CD14-positive monocyte (primary cell): Measurements from ENCODE around the gene CPLANE2. TPM values are rescaled to one million over a fixed set of nuclear protein-coding genes. Genes with fewer than 3 reads are reported as not detected.

ENCODE experiments used
- DNase-seq, 3 donors: peaks; one replicate each; pipeline ENCODE4 v3.0.0-alpha.2; 2011 to 2022
- H2AFZ ChIP-seq: 2 replicates; pipeline ENCODE4 v1.6.0; 2012; ENCODE audit warnings: mild to moderate bottlenecking, low read depth, low read length, inconsistent platforms; ENCODE audit not compliant: insufficient read depth, poor library complexity, severe bottlenecking
- H3K27ac ChIP-seq, 2 donors: 1 replicate in 1 of 2; 2 replicates in 1 of 2; pipeline ENCODE4 v1.5.1; 2012 to 2013; ENCODE audit warnings: low read length in 2 of 2, control low read depth in 1 of 2, inconsistent platforms in 1 of 2, low read depth in 1 of 2, mild to moderate bottlenecking in 1 of 2
- H3K27me3 ChIP-seq, 2 donors: one replicate each; pipeline versions ENCODE4 v1.6.0 to v1.6.1; 2011 to 2013; ENCODE audit warnings: low read length in 2 of 2; ENCODE audit not compliant: control insufficient read depth in 2 of 2, insufficient read depth in 2 of 2
- H3K36me3 ChIP-seq, 2 donors: replicated peaks in 1 of 2; 1 replicate in 1 of 2; 2 replicates in 1 of 2; pipeline versions ENCODE4 v1.5.1 to v1.6.1; 2012 to 2013; ENCODE audit warnings: low read length in 2 of 2, control low read depth in 1 of 2, inconsistent platforms in 1 of 2, mild to moderate bottlenecking in 1 of 2; ENCODE audit not compliant: insufficient read depth in 2 of 2, control insufficient read depth in 1 of 2
- H3K4me1 ChIP-seq, 2 donors: 1 replicate in 1 of 2; 2 replicates in 1 of 2; pipeline versions ENCODE4 v1.5.1 to v1.6.1; 2012 to 2013; ENCODE audit warnings: low read length in 2 of 2, control low read depth in 1 of 2, inconsistent platforms in 1 of 2, mild to moderate bottlenecking in 1 of 2, moderate library complexity in 1 of 2; ENCODE audit not compliant: insufficient read depth in 2 of 2, control insufficient read depth in 1 of 2
- H3K4me2 ChIP-seq: replicated peaks from 2 replicates; pipeline ENCODE3; 2012; ENCODE audit warnings: low read length, moderate library complexity, mild to moderate bottlenecking; ENCODE audit not compliant: poor library complexity, severe bottlenecking; ENCODE audit errors: extremely low read depth
- H3K4me3 ChIP-seq, 3 experiments: fragments of 200-600 bp in 1 of 3; sonication (generic) in 1 of 3; replicated peaks in 1 of 3; 1 replicate in 2 of 3; 2 replicates in 1 of 3; pipeline ENCODE4 v1.5.1; 2011 to 2013; ENCODE audit warnings: low read length in 3 of 3, mild to moderate bottlenecking in 3 of 3, control low read depth in 2 of 3, low read depth in 2 of 3, inconsistent platforms in 1 of 3, moderate library complexity in 1 of 3
- H3K79me2 ChIP-seq: 2 replicates; pipeline ENCODE4 v1.6.0; 2012; ENCODE audit warnings: mild to moderate bottlenecking, control low read depth, inconsistent platforms, low read length, moderate library complexity; ENCODE audit not compliant: insufficient read depth
- H3K9ac ChIP-seq: 2 replicates; pipeline ENCODE4 v1.6.0; 2017; ENCODE audit warnings: low read length, mild to moderate bottlenecking; ENCODE audit not compliant: insufficient read depth, poor library complexity, severe bottlenecking
- H3K9me3 ChIP-seq, 2 donors: replicated peaks in 1 of 2; 1 replicate in 1 of 2; 2 replicates in 1 of 2; pipeline versions ENCODE4 v1.5.1 to v1.6.1; 2012 to 2013; ENCODE audit warnings: low read length in 2 of 2, control low read depth in 1 of 2; ENCODE audit not compliant: control insufficient read depth in 1 of 2, insufficient read depth in 1 of 2
- H4K20me1 ChIP-seq: 2 replicates; pipeline ENCODE4 v1.6.0; 2012; ENCODE audit warnings: mild to moderate bottlenecking, low read length, control low read depth, moderate library complexity; ENCODE audit not compliant: insufficient read depth
- H3K27ac Mint-ChIP-seq, 7 donors: one replicate each; pipeline ENCODE4 v1.8.0; 2020; ENCODE audit warnings: mild to moderate bottlenecking in 7 of 7, mixed read lengths in 7 of 7, moderate library complexity in 6 of 7, inconsistent platforms in 2 of 7
- H3K27me3 Mint-ChIP-seq, 3 donors: one replicate each; pipeline ENCODE4 v1.8.0; 2021 to 2022; ENCODE audit warnings: low read depth in 3 of 3, mild to moderate bottlenecking in 3 of 3, mixed read lengths in 3 of 3, moderate library complexity in 3 of 3, inconsistent platforms in 1 of 3
- H3K36me3 Mint-ChIP-seq, 2 donors: one replicate each; pipeline ENCODE4 v1.8.0; 2020; ENCODE audit warnings: mixed read lengths in 2 of 2, inconsistent platforms in 1 of 2, mild to moderate bottlenecking in 1 of 2
- H3K4me1 Mint-ChIP-seq: one replicate; pipeline ENCODE4 v1.8.0; 2020; ENCODE audit warnings: mild to moderate bottlenecking, mixed read lengths
- H3K4me3 Mint-ChIP-seq, 2 donors: one replicate each; pipeline ENCODE4 v1.8.0; 2020; ENCODE audit warnings: mild to moderate bottlenecking in 2 of 2, mixed read lengths in 2 of 2, moderate library complexity in 1 of 2
- H3K9me3 Mint-ChIP-seq, 7 donors: one replicate each; pipeline ENCODE4 v1.8.0; 2020 to 2022; ENCODE audit warnings: mixed read lengths in 7 of 7, mild to moderate bottlenecking in 6 of 7, moderate library complexity in 6 of 7, inconsistent platforms in 2 of 7
- WGBS: methylation state at CpG from one replicate; pipeline ENCODE4 v1.1.5; 2013; ENCODE audit warnings: missing lambda C conversion rate; ENCODE audit not compliant: insufficient coverage; 5-methylcytosine and 5-hydroxymethylcytosine counted together
- intact Hi-C, 2 donors: fragments of 100-400 bp; cut with micrococcal nuclease; formaldehyde crosslinking; loops; one replicate each; pipeline versions ENCODE4 v1.15.0 to v1.15.1; 2023
- polyA plus RNA-seq, 3 donors: library from polyadenylated mRNA; depleted of rRNA in 1 of 3; unstranded in 2 of 3; stranded (reverse) in 1 of 3; fragments of 300-500 nt in 2 of 3; fragments of >200 nt in 1 of 3; fragmentation: Illumina TruSeq in 2 of 3; gene quantifications; 1 replicate in 2 of 3; 2 replicates in 1 of 3; pipeline ENCODE4 v1.2.3, GENCODE V29; 2012 to 2021
- TF ChIP-seq, protein P1 (sequence below): fragments of 200-600 bp; IDR thresholded peaks from one replicate; pipeline ENCODE4 v1.8.0; 2022; ENCODE audit warnings: antibody characterized with exemption, mild to moderate bottlenecking

The CPLANE2 gene
- polyA plus RNA-seq, 3 donors: 0.54 to 1.7 (median 1.4) TPM

DNA sequence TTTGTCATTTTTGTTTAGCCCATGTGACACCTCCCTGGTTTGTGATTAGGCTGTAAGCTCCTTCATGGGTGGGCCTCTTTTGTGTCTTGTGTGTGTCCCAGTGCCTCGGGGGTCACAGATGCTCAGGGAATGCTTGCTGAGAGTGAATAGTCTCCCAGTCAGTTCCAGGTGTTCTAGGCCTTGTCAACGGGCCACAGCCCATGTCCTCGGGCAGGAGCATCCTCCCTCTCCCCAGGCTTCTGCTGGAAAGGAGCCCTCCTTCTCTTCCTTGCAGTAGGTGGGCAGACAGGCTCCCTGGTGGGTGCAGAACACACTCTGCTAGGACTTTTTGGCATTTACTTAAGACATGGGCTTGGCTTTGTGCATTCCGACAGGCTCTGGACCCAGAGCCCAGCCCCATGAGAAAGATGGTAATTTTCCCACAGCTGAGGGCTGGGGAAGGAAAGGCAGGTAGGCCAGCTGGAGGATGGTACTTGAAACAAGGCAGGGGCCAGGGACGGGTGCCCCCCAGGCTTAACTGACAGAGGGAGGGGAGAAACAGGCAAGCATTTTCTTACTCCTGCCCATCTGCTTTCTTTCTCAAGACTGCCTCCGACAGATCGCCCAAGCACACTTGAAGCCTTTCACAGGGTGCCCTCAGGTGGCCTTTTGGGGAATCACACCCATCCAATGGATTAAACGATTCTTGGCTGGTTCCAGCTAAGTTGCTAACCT is 7.1 kb upstream of the CPLANE2 start:
- 43% methylated on average over 5 of the region's 8 CpGs for WGBS
- peak; percentile 35 to 67 (median 55) for DNase-seq
- Histone ChIP-seq H3K27ac (no peak overlapping the region), H2AFZ (no peak overlapping the region), H3K27me3 (no peaks in the 10 kb centered on the region), H3K9ac (no peak overlapping the region), H3K79me2 (no peaks in the 10 kb centered on the region), H3K9me3 (no peaks in the 10 kb centered on the region), H3K4me2 (no peak overlapping the region), H3K4me3 (no peak overlapping the region), H3K4me1 (peaks cover 6 to 8% of the 10 kb centered on the region in 2 donors), H3K36me3 (peaks cover 19 to 35% of the 10 kb centered on the region in 2 donors), H4K20me1 (peaks cover 31% of the 10 kb centered on the region)
- Mint-ChIP-seq H3K9me3 (no peaks in the 10 kb centered on the region), H3K27me3 (peaks cover 0 to 2% (median 0%) of the 10 kb centered on the region in 3 donors), H3K36me3 (peaks cover 21 to 28% of the 10 kb centered on the region in 2 donors), H3K4me3 (no peak overlapping the region), H3K27ac (no peak overlapping the region), H3K4me1 (peaks cover 13% of the 10 kb centered on the region)
- intact Hi-C loops: loop anchor here (5.0 to 10.0 kb wide), 3 partner anchors 121 to 162 kb away; partner anchors contain the start of gene SZRD1 (in 1 of the 2)
- TF ChIP-seq, protein P1, sequence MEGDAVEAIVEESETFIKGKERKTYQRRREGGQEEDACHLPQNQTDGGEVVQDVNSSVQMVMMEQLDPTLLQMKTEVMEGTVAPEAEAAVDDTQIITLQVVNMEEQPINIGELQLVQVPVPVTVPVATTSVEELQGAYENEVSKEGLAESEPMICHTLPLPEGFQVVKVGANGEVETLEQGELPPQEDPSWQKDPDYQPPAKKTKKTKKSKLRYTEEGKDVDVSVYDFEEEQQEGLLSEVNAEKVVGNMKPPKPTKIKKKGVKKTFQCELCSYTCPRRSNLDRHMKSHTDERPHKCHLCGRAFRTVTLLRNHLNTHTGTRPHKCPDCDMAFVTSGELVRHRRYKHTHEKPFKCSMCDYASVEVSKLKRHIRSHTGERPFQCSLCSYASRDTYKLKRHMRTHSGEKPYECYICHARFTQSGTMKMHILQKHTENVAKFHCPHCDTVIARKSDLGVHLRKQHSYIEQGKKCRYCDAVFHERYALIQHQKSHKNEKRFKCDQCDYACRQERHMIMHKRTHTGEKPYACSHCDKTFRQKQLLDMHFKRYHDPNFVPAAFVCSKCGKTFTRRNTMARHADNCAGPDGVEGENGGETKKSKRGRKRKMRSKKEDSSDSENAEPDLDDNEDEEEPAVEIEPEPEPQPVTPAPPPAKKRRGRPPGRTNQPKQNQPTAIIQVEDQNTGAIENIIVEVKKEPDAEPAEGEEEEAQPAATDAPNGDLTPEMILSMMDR: peak; percentile 87

DNA sequence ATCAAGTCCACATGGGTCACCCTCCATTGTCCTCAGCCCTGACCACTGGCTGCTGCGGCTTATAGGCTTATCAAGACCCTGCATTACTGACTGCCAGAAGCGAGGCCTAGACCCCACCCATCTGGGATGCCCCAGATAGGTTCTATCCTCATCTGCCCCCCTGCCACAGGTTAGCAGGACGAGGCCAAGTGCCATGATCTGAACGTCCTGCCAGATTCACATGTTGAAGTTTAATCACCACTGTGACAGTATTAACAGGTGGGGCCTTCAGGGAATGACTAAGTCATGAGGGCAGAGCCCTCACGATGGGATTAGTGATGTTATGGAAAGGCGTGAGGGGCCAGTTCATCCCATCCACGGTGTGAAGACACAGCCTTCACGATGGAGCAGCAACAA is 6.2 kb upstream of the CPLANE2 start:
- Histone ChIP-seq H3K9ac (no peak overlapping the region), H3K27me3 (no peaks in the 10 kb centered on the region), H4K20me1 (peaks cover 23% of the 10 kb centered on the region), H3K79me2 (no peaks in the 10 kb centered on the region), H3K4me1 (peaks cover 0 to 4% of the 10 kb centered on the region in 2 donors), H3K4me2 (no peak overlapping the region), H3K27ac (no peak overlapping the region), H3K36me3 (peaks cover 18 to 27% of the 10 kb centered on the region in 2 donors), H2AFZ (no peak overlapping the region), H3K4me3 (no peak overlapping the region), H3K9me3 (no peaks in the 10 kb centered on the region)
- no peak for DNase-seq
- Mint-ChIP-seq H3K9me3 (no peaks in the 10 kb centered on the region), H3K36me3 (peaks cover 20 to 24% of the 10 kb centered on the region in 2 donors), H3K4me1 (peaks cover 4% of the 10 kb centered on the region), H3K27ac (no peak overlapping the region), H3K27me3 (peaks cover 0 to 2% (median 0%) of the 10 kb centered on the region in 3 donors), H3K4me3 (no peak overlapping the region)
- intact Hi-C loops: loop anchor here (5.0 to 10.0 kb wide), 3 partner anchors 122 to 161 kb away; partner anchors contain the start of gene SZRD1 (in 1 of the 2)
- TF ChIP-seq, protein P1: no peak
- 92% methylated on average over 7 of the region's 8 CpGs for WGBS
